ENCODE measurements around the gene TECTB. TPM values are rescaled to one million over a fixed set of nuclear protein-coding genes. Genes with fewer than 3 reads are reported as not detected.

Gene TECTB
- total RNA-seq, 2 donors from 2014 or later: not detected

- peak; percentile 13 for DNase-seq (ENCODE audit: low spot score)
- no peaks in the 10 kb centered on the region for H3K4me1 ChIP-seq (replicated peaks)
- no peak overlapping the region for H3K27ac ChIP-seq
- H3K27me3 ChIP-seq (replicated peaks; ENCODE audit: insufficient read depth): no peaks in the 10 kb centered on the region
- WGBS: 60% methylated on average over 15 of the region's 15 CpGs
- intact Hi-C loops (cut with DNase I): no loop called here
- TF ChIP-seq POLR2AphosphoS5 (IDR thresholded peaks at IDR 0.05) (peak; percentile 24), POLR2A (IDR thresholded peaks at IDR 0.05) (no peak), CTCF (IDR thresholded peaks at IDR 0.05) (no peak)
- H3K36me3 ChIP-seq: no peaks in the 10 kb centered on the region
- no peaks in the 10 kb centered on the region for H3K9me3 ChIP-seq
- no peak overlapping the region for H3K4me3 ChIP-seq
Observed at GRCh38 chr10:112299456-112299855, 16.3 kb downstream of the TECTB start.

- DNase-seq (ENCODE audit: low spot score): no peak
- H3K4me1 ChIP-seq (replicated peaks): no peaks in the 10 kb centered on the region
- no peak overlapping the region for H3K4me3 ChIP-seq
- no peaks in the 10 kb centered on the region for H3K9me3 ChIP-seq
- intact Hi-C loops (cut with DNase I): no loop called here
- H3K36me3 ChIP-seq: no peaks in the 10 kb centered on the region
- WGBS: 93% methylated on average over 3 of the region's 3 CpGs
- H3K27ac ChIP-seq: no peak overlapping the region
- no peaks in the 10 kb centered on the region for H3K27me3 ChIP-seq (replicated peaks; ENCODE audit: insufficient read depth)
- TF ChIP-seq POLR2A (IDR thresholded peaks at IDR 0.05) (no peak), CTCF (IDR thresholded peaks at IDR 0.05) (no peak), POLR2AphosphoS5 (IDR thresholded peaks at IDR 0.05) (no peak)
Observed at GRCh38 chr10:112302335-112302734, 19.1 kb downstream of the TECTB start.

GRCh38 chr10:112303528-112303927 lies 20.3 kb downstream of the TECTB start:
- 89% methylated on average over 2 of the region's 2 CpGs for WGBS
- DNase-seq (ENCODE audit: low spot score): no peak
- TF ChIP-seq POLR2A (IDR thresholded peaks at IDR 0.05) (no peak), CTCF (IDR thresholded peaks at IDR 0.05) (no peak)
- no peaks in the 10 kb centered on the region for H3K4me1 ChIP-seq (replicated peaks)
- no peaks in the 10 kb centered on the region for H3K9me3 ChIP-seq
- intact Hi-C loops (cut with DNase I): no loop called here
- H3K36me3 ChIP-seq: no peaks in the 10 kb centered on the region
- H3K27me3 ChIP-seq (replicated peaks; ENCODE audit: insufficient read depth): no peaks in the 10 kb centered on the region
- no peak overlapping the region for H3K4me3 ChIP-seq
- H3K27ac ChIP-seq: no peak overlapping the region

- no peaks in the 10 kb centered on the region for H3K4me1 ChIP-seq (replicated peaks)
- H3K9me3 ChIP-seq: no peaks in the 10 kb centered on the region
- intact Hi-C loops (cut with DNase I): no loop called here
- H3K4me3 ChIP-seq: no peak overlapping the region
- H3K36me3 ChIP-seq: no peaks in the 10 kb centered on the region
- WGBS: 53% methylated on average over 3 of the region's 3 CpGs
- H3K27ac ChIP-seq: no peak overlapping the region
- no peak for DNase-seq (ENCODE audit: low spot score)
- TF ChIP-seq CTCF (IDR thresholded peaks at IDR 0.05) (no peak), POLR2AphosphoS5 (IDR thresholded peaks at IDR 0.05) (no peak), POLR2A (IDR thresholded peaks at IDR 0.05) (no peak)
- no peaks in the 10 kb centered on the region for H3K27me3 ChIP-seq (replicated peaks; ENCODE audit: insufficient read depth)
Observed at GRCh38 chr10:112304267-112304859, 21.2 kb downstream of the TECTB start.

GRCh38 chr10:112307358-112308124 lies 24.3 kb downstream of the TECTB start:
- DNase-seq (ENCODE audit: low spot score): no peak
- H3K9me3 ChIP-seq: no peaks in the 10 kb centered on the region
- no peaks in the 10 kb centered on the region for H3K4me1 ChIP-seq (replicated peaks)
- TF ChIP-seq POLR2AphosphoS5 (IDR thresholded peaks at IDR 0.05) (no peak), CTCF (IDR thresholded peaks at IDR 0.05) (peak; percentile 19 to 47 (median 45)), POLR2A (IDR thresholded peaks at IDR 0.05) (no peak)
- 40% methylated on average over 7 of the region's 7 CpGs for WGBS
- H3K4me3 ChIP-seq: no peak overlapping the region
- intact Hi-C loops (cut with DNase I): no loop called here
- H3K36me3 ChIP-seq: no peaks in the 10 kb centered on the region
- no peaks in the 10 kb centered on the region for H3K27me3 ChIP-seq (replicated peaks; ENCODE audit: insufficient read depth)
- no peak overlapping the region for H3K27ac ChIP-seq
